ENCODE data around the gene NAP1L1. TPM values are rescaled to one million over a fixed set of nuclear protein-coding genes. Genes with fewer than 3 reads are reported as not detected.

The NAP1L1 gene
- total and polyA plus RNA-seq, 8 donors = 95.0 to 342 (median 232) TPM

DNA sequence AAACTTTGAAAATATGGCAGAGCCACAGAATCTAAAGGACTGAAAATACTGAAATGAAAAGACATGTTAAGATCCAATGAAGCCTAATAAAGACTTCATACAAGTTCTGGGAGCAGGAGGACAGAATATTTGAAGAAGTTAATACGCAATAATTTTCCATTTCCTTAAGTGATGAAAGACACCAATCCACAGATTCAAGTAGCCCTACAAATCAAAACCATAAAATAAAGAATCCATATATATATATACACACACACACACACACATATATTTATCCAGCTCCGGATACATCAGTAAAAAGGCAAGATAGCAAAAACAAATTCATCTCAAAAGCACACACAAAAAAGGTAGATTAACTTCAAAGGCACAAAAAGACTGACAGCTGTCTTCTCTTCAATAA lies 5.7 kb downstream of the NAP1L1 start:
- no peak for TF ChIP-seq POLR2AphosphoS5 (IDR thresholded peaks at IDR 0.05)
- no peak for TF ChIP-seq POLR2A (IDR thresholded peaks at IDR 0.05)
- TF ChIP-seq, protein P1, sequence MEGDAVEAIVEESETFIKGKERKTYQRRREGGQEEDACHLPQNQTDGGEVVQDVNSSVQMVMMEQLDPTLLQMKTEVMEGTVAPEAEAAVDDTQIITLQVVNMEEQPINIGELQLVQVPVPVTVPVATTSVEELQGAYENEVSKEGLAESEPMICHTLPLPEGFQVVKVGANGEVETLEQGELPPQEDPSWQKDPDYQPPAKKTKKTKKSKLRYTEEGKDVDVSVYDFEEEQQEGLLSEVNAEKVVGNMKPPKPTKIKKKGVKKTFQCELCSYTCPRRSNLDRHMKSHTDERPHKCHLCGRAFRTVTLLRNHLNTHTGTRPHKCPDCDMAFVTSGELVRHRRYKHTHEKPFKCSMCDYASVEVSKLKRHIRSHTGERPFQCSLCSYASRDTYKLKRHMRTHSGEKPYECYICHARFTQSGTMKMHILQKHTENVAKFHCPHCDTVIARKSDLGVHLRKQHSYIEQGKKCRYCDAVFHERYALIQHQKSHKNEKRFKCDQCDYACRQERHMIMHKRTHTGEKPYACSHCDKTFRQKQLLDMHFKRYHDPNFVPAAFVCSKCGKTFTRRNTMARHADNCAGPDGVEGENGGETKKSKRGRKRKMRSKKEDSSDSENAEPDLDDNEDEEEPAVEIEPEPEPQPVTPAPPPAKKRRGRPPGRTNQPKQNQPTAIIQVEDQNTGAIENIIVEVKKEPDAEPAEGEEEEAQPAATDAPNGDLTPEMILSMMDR (IDR thresholded peaks at IDR 0.05) = no peak
- TF ChIP-seq EP300 (IDR thresholded peaks at IDR 0.05) = no peak
- H3K4me1 ChIP-seq = peaks cover 14 to 57% (median 33%) of the 10 kb centered on the region in 4 donors
- H3K9me3 ChIP-seq = peaks cover 0 to 14% (median 0%) of the 10 kb centered on the region in 4 donors
- 74 to 93% (median 84%) methylated on average over 2 of the region's 2 CpGs for WGBS, 5 donors
- intact Hi-C loops (cut with DNase I; ENCODE audit: low total_unique reads) = no loop called here
- no peak for DNase-seq
- no peaks in the 10 kb centered on the region for H3K27me3 ChIP-seq
- H3K4me3 ChIP-seq = no peak overlapping the region
- H3K27ac ChIP-seq = no peak overlapping the region
- H3K36me3 ChIP-seq = no peaks in the 10 kb centered on the region

DNA sequence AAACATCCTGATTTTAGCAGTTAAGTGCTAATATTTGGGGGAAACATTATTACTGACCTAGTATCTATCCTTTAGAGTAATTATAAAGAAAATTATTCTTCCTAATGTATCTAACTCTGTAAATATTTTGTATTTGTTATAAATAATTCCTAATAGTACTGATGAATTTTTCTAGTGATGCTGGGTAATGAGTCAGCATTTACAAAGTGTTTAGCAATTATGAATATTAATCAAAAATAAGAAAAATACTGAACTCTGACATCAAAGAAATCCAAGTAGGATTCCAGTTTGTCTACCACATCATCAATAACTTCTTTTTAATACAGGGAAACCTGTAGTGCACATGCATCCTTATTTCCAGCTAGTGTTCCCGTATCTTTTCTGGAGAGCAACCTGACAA lies 9.0 kb downstream of the NAP1L1 start:
- Histone ChIP-seq H3K9me3 (peaks cover 0 to 14% (median 0%) of the 10 kb centered on the region in 4 donors), H3K27me3 (no peaks in the 10 kb centered on the region), H3K36me3 (peaks cover 0 to 2% (median 0%) of the 10 kb centered on the region in 4 donors), H3K27ac (no peak overlapping the region), H3K4me1 (peaks cover 0 to 42% (median 17%) of the 10 kb centered on the region in 4 donors), H3K4me3 (no peak overlapping the region)
- TF ChIP-seq POLR2AphosphoS5 (IDR thresholded peaks at IDR 0.05) (no peak), POLR2A (IDR thresholded peaks at IDR 0.05) (no peak), EP300 (IDR thresholded peaks at IDR 0.05) (no peak)
- TF ChIP-seq, protein P1 (IDR thresholded peaks at IDR 0.05) = no peak
- DNase-seq = no peak
- intact Hi-C loops (cut with DNase I; ENCODE audit: low total_unique reads) = no loop called here
- 91 to 98% (median 96%) methylated on average over 1 of the region's 1 CpG for WGBS, 5 donors

DNA sequence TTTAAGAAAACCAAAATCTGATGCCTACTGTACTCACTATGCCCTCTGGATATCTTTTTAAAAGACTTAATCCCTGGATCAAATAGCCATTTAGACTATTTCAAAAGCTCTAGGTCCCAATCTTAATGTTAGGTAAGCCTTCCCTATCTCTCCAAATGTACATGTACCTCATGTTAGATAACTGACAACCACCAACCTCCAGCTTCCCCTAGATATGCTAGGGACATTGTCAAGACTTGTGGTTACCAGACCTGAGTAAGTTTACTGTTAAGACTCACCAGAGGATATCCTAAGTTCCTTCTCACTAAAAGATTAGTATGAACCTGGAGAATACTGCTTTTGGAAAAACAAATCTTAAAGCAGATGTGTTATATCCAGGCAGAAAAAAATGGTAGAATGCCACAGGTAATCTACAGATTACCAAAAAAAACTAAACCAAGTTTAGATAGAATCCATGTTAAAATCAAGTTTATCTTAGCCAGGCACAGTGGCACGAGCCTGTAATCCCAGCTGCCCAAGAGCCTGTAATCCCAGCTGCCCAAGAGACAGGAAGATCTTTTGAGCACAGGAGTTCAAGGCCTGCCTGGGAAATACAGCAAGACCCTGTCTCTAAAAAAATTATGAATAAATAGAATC lies 9.7 kb downstream of the NAP1L1 start:
- 58 to 89% (median 81%) methylated on average over 1 of the region's 1 CpG for WGBS, 5 donors
- intact Hi-C loops (cut with DNase I; ENCODE audit: low total_unique reads) = no loop called here
- TF ChIP-seq EP300 (IDR thresholded peaks at IDR 0.05) (no peak), POLR2AphosphoS5 (IDR thresholded peaks at IDR 0.05) (no peak), POLR2A (IDR thresholded peaks at IDR 0.05) (no peak)
- TF ChIP-seq, protein P1 (IDR thresholded peaks at IDR 0.05) = no peak
- no peaks in the 10 kb centered on the region for H3K27me3 ChIP-seq
- H3K9me3 ChIP-seq = peaks cover 0 to 14% (median 0%) of the 10 kb centered on the region in 4 donors
- H3K27ac ChIP-seq = no peak overlapping the region
- no peak for DNase-seq
- peaks cover 0 to 36% (median 14%) of the 10 kb centered on the region in 4 donors for H3K4me1 ChIP-seq
- H3K4me3 ChIP-seq = no peak overlapping the region
- H3K36me3 ChIP-seq = peaks cover 0 to 7% (median 0%) of the 10 kb centered on the region in 4 donors

DNA sequence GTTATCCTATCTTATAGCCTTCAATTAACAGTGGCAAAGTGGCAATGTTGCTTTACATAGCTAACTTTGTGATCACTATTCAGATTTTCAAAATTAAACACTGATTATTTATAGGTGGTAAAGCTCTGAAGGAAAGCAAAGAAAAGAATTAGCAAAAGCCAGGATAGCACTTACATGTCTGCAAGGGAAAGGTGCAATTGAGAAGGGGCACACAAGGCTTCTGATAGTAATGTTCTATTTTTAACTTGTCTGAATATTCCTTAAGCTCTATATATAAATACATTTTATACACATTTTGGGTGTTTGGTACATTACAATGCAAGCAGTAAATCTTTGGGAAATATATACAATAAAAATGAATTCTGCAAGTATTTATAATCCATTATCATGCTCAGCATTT lies 10.9 kb downstream of the NAP1L1 start:
- no peak for DNase-seq
- H3K27me3 ChIP-seq = no peaks in the 10 kb centered on the region
- H3K4me1 ChIP-seq = peaks cover 0 to 35% (median 13%) of the 10 kb centered on the region in 4 donors
- intact Hi-C loops (cut with DNase I; ENCODE audit: low total_unique reads) = no loop called here
- H3K27ac ChIP-seq = no peak overlapping the region
- TF ChIP-seq EP300 (IDR thresholded peaks at IDR 0.05) (no peak), POLR2A (IDR thresholded peaks at IDR 0.05) (no peak), POLR2AphosphoS5 (IDR thresholded peaks at IDR 0.05) (no peak)
- TF ChIP-seq, protein P1 (IDR thresholded peaks at IDR 0.05) = no peak
- no peak overlapping the region for H3K4me3 ChIP-seq
- peaks cover 0 to 7% (median 0%) of the 10 kb centered on the region in 4 donors for H3K36me3 ChIP-seq
- H3K9me3 ChIP-seq = peaks cover 0 to 4% (median 0%) of the 10 kb centered on the region in 4 donors
